ENCODE measurements around the gene HSPA9.

HSPA9 gene

GRCh38 chr5:138506370-138507306 lies 68.6 kb downstream of the HSPA9 start:
- TF ChIP-seq CTCF (conservative IDR thresholded peaks at IDR 0.05; ENCODE audit: control insufficient read depth, insufficient read depth, low read depth, low read length), result no peak
- no peak overlapping the region for H3K4me3 ChIP-seq (ENCODE audit: control insufficient read depth, low read depth, low read length)
- no peak for DNase-seq (ENCODE audit: low read depth)

- TF ChIP-seq CTCF (conservative IDR thresholded peaks at IDR 0.05; ENCODE audit: control insufficient read depth, insufficient read depth, low read depth, low read length), result no peak
- no peak overlapping the region for H3K4me3 ChIP-seq (ENCODE audit: control insufficient read depth, low read depth, low read length)
- DNase-seq (ENCODE audit: low read depth), result no peak
Measured at GRCh38 chr5:138504799-138505198, 70.4 kb downstream of the HSPA9 start.

All from fibroblast of mammary gland (primary cell).